ENCODE measurements around the gene ANOS1. TPM values are rescaled to one million over a fixed set of nuclear protein-coding genes. Genes with fewer than 3 reads are reported as not detected.

The ANOS1 gene
- polyA plus RNA-seq, 1 of the 3 experiments (the other 2 are of a cell fraction) = under 0.01 TPM

DNA sequence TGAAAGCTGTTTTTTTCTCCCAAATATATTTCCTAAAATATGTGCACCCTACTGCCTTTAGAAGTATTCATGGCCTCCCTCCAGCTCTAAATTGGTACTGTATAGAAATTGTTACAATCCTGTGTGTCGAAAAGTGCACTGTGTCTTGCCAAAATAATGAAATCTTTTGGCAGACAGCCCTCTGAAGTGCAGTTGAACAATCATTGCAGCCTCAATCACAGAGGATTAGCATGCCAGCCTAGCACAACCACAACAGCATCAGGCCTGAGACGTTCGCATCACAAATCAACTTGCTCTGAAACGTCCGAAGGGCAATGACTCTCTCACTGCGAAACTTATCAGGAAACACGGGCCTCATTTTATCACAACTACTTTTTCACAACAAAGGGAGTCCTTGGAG, 99.0 kb downstream of the ANOS1 start:
- Histone ChIP-seq H3K27ac (ENCODE audit: low read depth in 2 of 2, low read length in 1 of 2) (no peak overlapping the region), H4K20me1 (ENCODE audit: insufficient read depth) (no peaks in the 10 kb centered on the region), H3K9ac (no peak overlapping the region), H3K36me3 (replicated peaks in 1 of 2; ENCODE audit: control insufficient read depth in 1 of 2, insufficient read depth in 2 of 2, low read length in 1 of 2) (no peaks in the 10 kb centered on the region), H3K27me3 (ENCODE audit: insufficient read depth) (no peaks in the 10 kb centered on the region), H2AFZ (ENCODE audit: low read depth) (no peak overlapping the region), H3K9me2 (no peaks in the 10 kb centered on the region), H3K4me3 (ENCODE audit: low read depth in 2 of 2, low read length in 1 of 2) (no peak overlapping the region), H3K9me3 (no peaks in the 10 kb centered on the region), H3K4me2 (no peak overlapping the region), H3K79me2 (ENCODE audit: insufficient read depth) (no peaks in the 10 kb centered on the region), H3F3A (replicated peaks; ENCODE audit: insufficient read depth) (no peaks in the 10 kb centered on the region), H3K4me1 (ENCODE audit: control insufficient read depth in 1 of 2, insufficient read depth in 2 of 2, low read depth in 1 of 2, low read length in 1 of 2) (no peaks in the 10 kb centered on the region)
- ChIA-PET CTCF (no interaction called here), POLR2A (no interaction called here)
- 12% methylated on average over 7 of the region's 7 CpGs for WGBS (ENCODE audit: low lambda C conversion rate)
- TF ChIP-seq TAF1 (IDR thresholded peaks at IDR 0.05; ENCODE audit: borderline replicate concordance, low read depth, low read length) (no peak), GATA2 (CRISPR knock-in tag; IDR thresholded peaks at IDR 0.05) (no peak)
- TF ChIP-seq, protein P1, sequence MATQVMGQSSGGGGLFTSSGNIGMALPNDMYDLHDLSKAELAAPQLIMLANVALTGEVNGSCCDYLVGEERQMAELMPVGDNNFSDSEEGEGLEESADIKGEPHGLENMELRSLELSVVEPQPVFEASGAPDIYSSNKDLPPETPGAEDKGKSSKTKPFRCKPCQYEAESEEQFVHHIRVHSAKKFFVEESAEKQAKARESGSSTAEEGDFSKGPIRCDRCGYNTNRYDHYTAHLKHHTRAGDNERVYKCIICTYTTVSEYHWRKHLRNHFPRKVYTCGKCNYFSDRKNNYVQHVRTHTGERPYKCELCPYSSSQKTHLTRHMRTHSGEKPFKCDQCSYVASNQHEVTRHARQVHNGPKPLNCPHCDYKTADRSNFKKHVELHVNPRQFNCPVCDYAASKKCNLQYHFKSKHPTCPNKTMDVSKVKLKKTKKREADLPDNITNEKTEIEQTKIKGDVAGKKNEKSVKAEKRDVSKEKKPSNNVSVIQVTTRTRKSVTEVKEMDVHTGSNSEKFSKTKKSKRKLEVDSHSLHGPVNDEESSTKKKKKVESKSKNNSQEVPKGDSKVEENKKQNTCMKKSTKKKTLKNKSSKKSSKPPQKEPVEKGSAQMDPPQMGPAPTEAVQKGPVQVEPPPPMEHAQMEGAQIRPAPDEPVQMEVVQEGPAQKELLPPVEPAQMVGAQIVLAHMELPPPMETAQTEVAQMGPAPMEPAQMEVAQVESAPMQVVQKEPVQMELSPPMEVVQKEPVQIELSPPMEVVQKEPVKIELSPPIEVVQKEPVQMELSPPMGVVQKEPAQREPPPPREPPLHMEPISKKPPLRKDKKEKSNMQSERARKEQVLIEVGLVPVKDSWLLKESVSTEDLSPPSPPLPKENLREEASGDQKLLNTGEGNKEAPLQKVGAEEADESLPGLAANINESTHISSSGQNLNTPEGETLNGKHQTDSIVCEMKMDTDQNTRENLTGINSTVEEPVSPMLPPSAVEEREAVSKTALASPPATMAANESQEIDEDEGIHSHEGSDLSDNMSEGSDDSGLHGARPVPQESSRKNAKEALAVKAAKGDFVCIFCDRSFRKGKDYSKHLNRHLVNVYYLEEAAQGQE (IDR thresholded peaks at IDR 0.05; ENCODE audit: low read depth, low read length) = no peak
- TF ChIP-seq, protein P2, sequence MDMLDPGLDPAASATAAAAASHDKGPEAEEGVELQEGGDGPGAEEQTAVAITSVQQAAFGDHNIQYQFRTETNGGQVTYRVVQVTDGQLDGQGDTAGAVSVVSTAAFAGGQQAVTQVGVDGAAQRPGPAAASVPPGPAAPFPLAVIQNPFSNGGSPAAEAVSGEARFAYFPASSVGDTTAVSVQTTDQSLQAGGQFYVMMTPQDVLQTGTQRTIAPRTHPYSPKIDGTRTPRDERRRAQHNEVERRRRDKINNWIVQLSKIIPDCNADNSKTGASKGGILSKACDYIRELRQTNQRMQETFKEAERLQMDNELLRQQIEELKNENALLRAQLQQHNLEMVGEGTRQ (IDR thresholded peaks at IDR 0.05; ENCODE audit: borderline replicate concordance, low read depth, low read length) = no peak
- TF ChIP-seq, protein P3, sequence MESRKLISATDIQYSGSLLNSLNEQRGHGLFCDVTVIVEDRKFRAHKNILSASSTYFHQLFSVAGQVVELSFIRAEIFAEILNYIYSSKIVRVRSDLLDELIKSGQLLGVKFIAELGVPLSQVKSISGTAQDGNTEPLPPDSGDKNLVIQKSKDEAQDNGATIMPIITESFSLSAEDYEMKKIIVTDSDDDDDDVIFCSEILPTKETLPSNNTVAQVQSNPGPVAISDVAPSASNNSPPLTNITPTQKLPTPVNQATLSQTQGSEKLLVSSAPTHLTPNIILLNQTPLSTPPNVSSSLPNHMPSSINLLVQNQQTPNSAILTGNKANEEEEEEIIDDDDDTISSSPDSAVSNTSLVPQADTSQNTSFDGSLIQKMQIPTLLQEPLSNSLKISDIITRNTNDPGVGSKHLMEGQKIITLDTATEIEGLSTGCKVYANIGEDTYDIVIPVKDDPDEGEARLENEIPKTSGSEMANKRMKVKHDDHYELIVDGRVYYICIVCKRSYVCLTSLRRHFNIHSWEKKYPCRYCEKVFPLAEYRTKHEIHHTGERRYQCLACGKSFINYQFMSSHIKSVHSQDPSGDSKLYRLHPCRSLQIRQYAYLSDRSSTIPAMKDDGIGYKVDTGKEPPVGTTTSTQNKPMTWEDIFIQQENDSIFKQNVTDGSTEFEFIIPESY (IDR thresholded peaks at IDR 0.05; ENCODE audit: borderline replicate concordance, low read depth) = no peak
- TF ChIP-seq, protein P4, sequence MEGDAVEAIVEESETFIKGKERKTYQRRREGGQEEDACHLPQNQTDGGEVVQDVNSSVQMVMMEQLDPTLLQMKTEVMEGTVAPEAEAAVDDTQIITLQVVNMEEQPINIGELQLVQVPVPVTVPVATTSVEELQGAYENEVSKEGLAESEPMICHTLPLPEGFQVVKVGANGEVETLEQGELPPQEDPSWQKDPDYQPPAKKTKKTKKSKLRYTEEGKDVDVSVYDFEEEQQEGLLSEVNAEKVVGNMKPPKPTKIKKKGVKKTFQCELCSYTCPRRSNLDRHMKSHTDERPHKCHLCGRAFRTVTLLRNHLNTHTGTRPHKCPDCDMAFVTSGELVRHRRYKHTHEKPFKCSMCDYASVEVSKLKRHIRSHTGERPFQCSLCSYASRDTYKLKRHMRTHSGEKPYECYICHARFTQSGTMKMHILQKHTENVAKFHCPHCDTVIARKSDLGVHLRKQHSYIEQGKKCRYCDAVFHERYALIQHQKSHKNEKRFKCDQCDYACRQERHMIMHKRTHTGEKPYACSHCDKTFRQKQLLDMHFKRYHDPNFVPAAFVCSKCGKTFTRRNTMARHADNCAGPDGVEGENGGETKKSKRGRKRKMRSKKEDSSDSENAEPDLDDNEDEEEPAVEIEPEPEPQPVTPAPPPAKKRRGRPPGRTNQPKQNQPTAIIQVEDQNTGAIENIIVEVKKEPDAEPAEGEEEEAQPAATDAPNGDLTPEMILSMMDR (IDR thresholded peaks at IDR 0.05) = no peak
- no peak for DNase-seq

DNA sequence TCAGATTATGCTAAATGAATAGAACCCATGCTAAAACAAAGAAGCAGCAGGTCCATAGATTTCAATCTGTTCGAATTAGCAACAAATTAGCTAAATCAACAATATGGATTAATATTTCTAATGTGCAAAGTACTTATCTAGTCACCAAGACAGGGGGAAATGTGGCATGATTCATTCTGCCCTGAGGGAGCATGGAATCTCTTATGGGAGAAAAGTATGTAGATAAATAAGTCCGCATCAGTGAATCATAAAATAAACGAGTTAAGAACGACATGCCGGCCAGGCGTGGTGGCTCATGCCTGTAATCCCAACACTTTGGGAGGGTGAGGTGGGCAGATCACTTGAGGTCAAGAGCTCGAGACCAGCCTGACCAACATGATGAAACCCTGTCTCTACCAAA, 102.1 kb downstream of the ANOS1 start:
- ChIA-PET POLR2A (no interaction called here), CTCF (no interaction called here)
- H3K4me3 ChIP-seq (ENCODE audit: low read depth in 2 of 2, low read length in 1 of 2) = no peak overlapping the region
- TF ChIP-seq FOXJ3 (CRISPR knock-in tag; IDR thresholded peaks at IDR 0.05) (no peak), RAD21 (IDR thresholded peaks at IDR 0.05; ENCODE audit: low read length) (no peak), CHD2 (IDR thresholded peaks at IDR 0.05; ENCODE audit: low read length, partially characterized antibody) (no peak), POLR2AphosphoS5 (IDR thresholded peaks at IDR 0.05; ENCODE audit: low read depth, low read length) (no peak), NRF1 (IDR thresholded peaks at IDR 0.05; ENCODE audit: low read depth, low read length) (no peak), RCOR1 (IDR thresholded peaks at IDR 0.05; ENCODE audit: low read length) (no peak), GATA2 (CRISPR knock-in tag; IDR thresholded peaks at IDR 0.05) (no peak), JUND (IDR thresholded peaks at IDR 0.05) (no peak), SMC3 (IDR thresholded peaks at IDR 0.05; ENCODE audit: low read depth, low read length) (no peak), NFIC (IDR thresholded peaks at IDR 0.05; ENCODE audit: borderline replicate concordance) (no peak)
- TF ChIP-seq, protein P5, sequence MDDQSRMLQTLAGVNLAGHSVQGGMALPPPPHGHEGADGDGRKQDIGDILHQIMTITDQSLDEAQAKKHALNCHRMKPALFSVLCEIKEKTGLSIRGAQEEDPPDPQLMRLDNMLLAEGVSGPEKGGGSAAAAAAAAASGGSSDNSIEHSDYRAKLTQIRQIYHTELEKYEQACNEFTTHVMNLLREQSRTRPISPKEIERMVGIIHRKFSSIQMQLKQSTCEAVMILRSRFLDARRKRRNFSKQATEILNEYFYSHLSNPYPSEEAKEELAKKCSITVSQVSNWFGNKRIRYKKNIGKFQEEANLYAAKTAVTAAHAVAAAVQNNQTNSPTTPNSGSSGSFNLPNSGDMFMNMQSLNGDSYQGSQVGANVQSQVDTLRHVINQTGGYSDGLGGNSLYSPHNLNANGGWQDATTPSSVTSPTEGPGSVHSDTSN (IDR thresholded peaks at IDR 0.05) = no peak
- TF ChIP-seq, protein P3 (IDR thresholded peaks at IDR 0.05; ENCODE audit: borderline replicate concordance, low read depth) = no peak

More for the DNA sequence above, 102.1 kb downstream of the ANOS1 start:
- no peak overlapping the region for H3K4me2 ChIP-seq
- H3K36me3 ChIP-seq (replicated peaks in 1 of 2; ENCODE audit: control insufficient read depth in 1 of 2, insufficient read depth in 2 of 2, low read length in 1 of 2) = no peaks in the 10 kb centered on the region
- H3K27ac ChIP-seq (ENCODE audit: low read depth in 2 of 2, low read length in 1 of 2) = no peak overlapping the region
- no peaks in the 10 kb centered on the region for H3K4me1 ChIP-seq (ENCODE audit: control insufficient read depth in 1 of 2, insufficient read depth in 2 of 2, low read depth in 1 of 2, low read length in 1 of 2)
- H3K27me3 ChIP-seq (ENCODE audit: insufficient read depth) = no peaks in the 10 kb centered on the region
- H4K20me1 ChIP-seq (ENCODE audit: insufficient read depth) = no peaks in the 10 kb centered on the region
- H3K79me2 ChIP-seq (ENCODE audit: insufficient read depth) = no peaks in the 10 kb centered on the region
- H3F3A ChIP-seq (replicated peaks; ENCODE audit: insufficient read depth) = no peaks in the 10 kb centered on the region
- H3K9me2 ChIP-seq = no peaks in the 10 kb centered on the region
- no peak for DNase-seq
- H3K9ac ChIP-seq = no peak overlapping the region
- WGBS (ENCODE audit: low lambda C conversion rate) = 4% methylated on average over 7 of the region's 7 CpGs
- no peaks in the 10 kb centered on the region for H3K9me3 ChIP-seq
- H2AFZ ChIP-seq (ENCODE audit: low read depth) = no peak overlapping the region
